ENCODE measurements around the gene CREBBP.

CREBBP gene

GRCh38 chr16:3782566-3782965 lies 97.9 kb downstream of the CREBBP start:
- TF ChIP-seq REST (IDR thresholded peaks at IDR 0.05; ENCODE audit: insufficient read depth in 1 of 2, low read depth in 2 of 2, low read length in 2 of 2), result no peak
- no peak for TF ChIP-seq FOXP2 (optimal IDR thresholded peaks at IDR 0.05; ENCODE audit: borderline replicate concordance, extremely low read depth, extremely low read length, insufficient read depth)
- TF ChIP-seq TAF1 (IDR thresholded peaks at IDR 0.05; ENCODE audit: borderline replicate concordance, insufficient read depth, low read length), result no peak
- TF ChIP-seq POLR2AphosphoS5 (IDR thresholded peaks at IDR 0.05; ENCODE audit: low read depth, low read length), result no peak
- TF ChIP-seq SIN3A (IDR thresholded peaks at IDR 0.05; ENCODE audit: borderline replicate concordance, insufficient read depth, low read length), result no peak

- TF ChIP-seq FOXP2 (optimal IDR thresholded peaks at IDR 0.05; ENCODE audit: borderline replicate concordance, extremely low read depth, extremely low read length, insufficient read depth) (no peak), POLR2AphosphoS5 (IDR thresholded peaks at IDR 0.05; ENCODE audit: low read depth, low read length) (no peak), REST (IDR thresholded peaks at IDR 0.05; ENCODE audit: insufficient read depth in 1 of 2, low read depth in 2 of 2, low read length in 2 of 2) (no peak), SIN3A (IDR thresholded peaks at IDR 0.05; ENCODE audit: borderline replicate concordance, insufficient read depth, low read length) (no peak), TAF1 (IDR thresholded peaks at IDR 0.05; ENCODE audit: borderline replicate concordance, insufficient read depth, low read length) (no peak)
These were observed 99.1 kb downstream of the CREBBP start for GRCh38 chr16:3781421-3781820.

GRCh38 chr16:3780570-3780969 lies 99.9 kb downstream of the CREBBP start:
- TF ChIP-seq REST (IDR thresholded peaks at IDR 0.05; ENCODE audit: insufficient read depth in 1 of 2, low read depth in 2 of 2, low read length in 2 of 2) (no peak), POLR2AphosphoS5 (IDR thresholded peaks at IDR 0.05; ENCODE audit: low read depth, low read length) (no peak), SIN3A (IDR thresholded peaks at IDR 0.05; ENCODE audit: borderline replicate concordance, insufficient read depth, low read length) (no peak), FOXP2 (optimal IDR thresholded peaks at IDR 0.05; ENCODE audit: borderline replicate concordance, extremely low read depth, extremely low read length, insufficient read depth) (no peak), TAF1 (IDR thresholded peaks at IDR 0.05; ENCODE audit: borderline replicate concordance, insufficient read depth, low read length) (no peak)

GRCh38 chr16:3776316-3776715 lies 104.2 kb downstream of the CREBBP start:
- no peak for TF ChIP-seq REST (IDR thresholded peaks at IDR 0.05; ENCODE audit: insufficient read depth in 1 of 2, low read depth in 2 of 2, low read length in 2 of 2)
- no peak for TF ChIP-seq TAF1 (IDR thresholded peaks at IDR 0.05; ENCODE audit: borderline replicate concordance, insufficient read depth, low read length)
- TF ChIP-seq POLR2AphosphoS5 (IDR thresholded peaks at IDR 0.05; ENCODE audit: low read depth, low read length), result no peak

GRCh38 chr16:3774819-3775218 lies 105.7 kb downstream of the CREBBP start:
- no peak for TF ChIP-seq REST (IDR thresholded peaks at IDR 0.05; ENCODE audit: insufficient read depth in 1 of 2, low read depth in 2 of 2, low read length in 2 of 2)
- TF ChIP-seq POLR2AphosphoS5 (IDR thresholded peaks at IDR 0.05; ENCODE audit: low read depth, low read length), result no peak
- TF ChIP-seq SIN3A (IDR thresholded peaks at IDR 0.05; ENCODE audit: borderline replicate concordance, insufficient read depth, low read length), result no peak
- TF ChIP-seq TAF1 (IDR thresholded peaks at IDR 0.05; ENCODE audit: borderline replicate concordance, insufficient read depth, low read length), result no peak
- no peak for TF ChIP-seq FOXP2 (optimal IDR thresholded peaks at IDR 0.05; ENCODE audit: borderline replicate concordance, extremely low read depth, extremely low read length, insufficient read depth)
